SK-N-SH (cell line): ENCODE data around the gene CCDC107. TPM values are rescaled to one million over a fixed set of nuclear protein-coding genes. Genes with fewer than 3 reads are reported as not detected.

Experiments used
- CTCF ChIA-PET: fragments of 300-600, 350-600 bp; formaldehyde crosslinking; extraction: SDS; loops from one replicate; lab custom pipeline; 2021; lab: Yijun Ruan, JAX
- POLR2A ChIA-PET: fragments of 350-600 bp; sonication (Branson Sonifier 250); formaldehyde crosslinking; extraction: SDS; loops from one replicate; lab custom pipeline; 2020; ENCODE audit warnings: antibody characterized with exemption, inconsistent platforms; lab: Yijun Ruan, JAX
- DNase-seq: peaks from one replicate; pipeline ENCODE4 v3.0.0; 2012
- H2AFZ ChIP-seq: fragments of 200-600 bp; sonication (generic); 2 replicates; pipeline ENCODE4 v1.8.1; 2016; ENCODE audit warnings: antibody characterized with exemption, mild to moderate bottlenecking, low read depth
- H3F3A ChIP-seq: fragments of 200-600 bp; sonication (generic); replicated peaks from 2 replicates; pipeline ENCODE3; 2016; ENCODE audit warnings: antibody characterized with exemption, mild to moderate bottlenecking; ENCODE audit not compliant: insufficient read depth
- H3K27ac ChIP-seq, 2 experiments: fragments of 200-500 bp in 1 of 2; fragments of 200-600 bp in 1 of 2; sonication (Bioruptor generic) in 1 of 2; sonication (generic), shearing (Covaris generic) in 1 of 2; 2 replicates each; pipeline versions ENCODE4 v1.5.1 to v1.6.1; 2014 to 2016; ENCODE audit warnings: low read depth in 2 of 2, inconsistent platforms in 1 of 2, low read length in 1 of 2, mild to moderate bottlenecking in 1 of 2, mixed read lengths in 1 of 2
- H3K27me3 ChIP-seq: fragments of 200-600 bp; sonication (generic), shearing (Covaris generic); 2 replicates; pipeline ENCODE4 v1.6.1; 2016; ENCODE audit warnings: mixed run types; ENCODE audit not compliant: insufficient read depth
- H3K36me3 ChIP-seq, 2 experiments: fragments of 200-500 bp in 1 of 2; fragments of 200-600 bp in 1 of 2; sonication (Bioruptor generic) in 1 of 2; sonication (generic) in 1 of 2; replicated peaks in 1 of 2; 2 replicates each; pipeline versions ENCODE3 to v1.5.1; 2014 to 2016; ENCODE audit warnings: low read length in 1 of 2, mild to moderate bottlenecking in 1 of 2; ENCODE audit not compliant: insufficient read depth in 2 of 2, control insufficient read depth in 1 of 2
- H3K4me1 ChIP-seq, 2 experiments: fragments of 200-500 bp in 1 of 2; fragments of 200-600 bp in 1 of 2; sonication (Bioruptor generic) in 1 of 2; sonication (generic), shearing (Covaris generic) in 1 of 2; 2 replicates each; pipeline versions ENCODE4 v1.5.1 to v1.6.1; 2014 to 2016; ENCODE audit warnings: low read depth in 1 of 2, low read length in 1 of 2, mixed run types in 1 of 2; ENCODE audit not compliant: insufficient read depth in 2 of 2, control insufficient read depth in 1 of 2
- H3K4me2 ChIP-seq: fragments of 200-600 bp; sonication (generic), shearing (Covaris generic); 2 replicates; pipeline ENCODE4 v1.6.1; 2017; ENCODE audit warnings: mixed run types
- H3K4me3 ChIP-seq, 2 experiments: fragments of 200-500 bp in 1 of 2; fragments of 200-600 bp in 1 of 2; sonication (Bioruptor generic) in 1 of 2; sonication (generic), shearing (Covaris generic) in 1 of 2; 2 replicates each; pipeline versions ENCODE4 v1.5.1 to v1.8.1; 2014 to 2016; ENCODE audit warnings: low read depth in 2 of 2, inconsistent platforms in 1 of 2, low read length in 1 of 2, mild to moderate bottlenecking in 1 of 2, mixed read lengths in 1 of 2, moderate library complexity in 1 of 2
- H3K79me2 ChIP-seq: fragments of 200-600 bp; sonication (generic); 2 replicates; pipeline ENCODE4 v1.8.1; 2017; ENCODE audit warnings: mild to moderate bottlenecking; ENCODE audit not compliant: insufficient read depth
- H3K9ac ChIP-seq: fragments of 200-600 bp; sonication (generic); 2 replicates; pipeline ENCODE4 v1.6.1; 2017; ENCODE audit warnings: mixed run types
- H3K9me2 ChIP-seq: fragments of 200-600 bp; sonication (generic); 2 replicates; pipeline ENCODE4 v1.6.1; 2017; ENCODE audit warnings: mixed run types
- H3K9me3 ChIP-seq: fragments of 200-600 bp; sonication (generic); 2 replicates; pipeline ENCODE4 v1.6.1; 2017; ENCODE audit warnings: mixed run types, mild to moderate bottlenecking, moderate library complexity
- H4K20me1 ChIP-seq: fragments of 200-600 bp; sonication (generic); 2 replicates; pipeline ENCODE4 v1.6.1; 2017; ENCODE audit warnings: mild to moderate bottlenecking, mixed run types; ENCODE audit not compliant: insufficient read depth
- CHD2 ChIP-seq: fragments of 150-350 bp; IDR thresholded peaks from 2 replicates; pipeline ENCODE4 v1.6.1; 2018; ENCODE audit warnings: low read length; ENCODE audit not compliant: partially characterized antibody
- EP300 ChIP-seq, 2 experiments: IDR thresholded peaks; 2 replicates each; pipeline versions ENCODE4 v1.4.0 to v1.6.1; 2012; ENCODE audit warnings: borderline replicate concordance in 1 of 2, low read depth in 1 of 2, low read length in 1 of 2
- FOSL2 ChIP-seq: IDR thresholded peaks from 2 replicates; pipeline ENCODE4 v1.4.0; 2012; ENCODE audit warnings: low read depth, mild to moderate bottlenecking, moderate library complexity, borderline replicate concordance
- FOXJ3 ChIP-seq: sonication (generic); formaldehyde crosslinking; IDR thresholded peaks from 2 replicates; pipeline ENCODE4 v1.5.1; 2020; ENCODE audit warnings: mild to moderate bottlenecking, missing genetic modification reagents
- IRF3 ChIP-seq: fragments of 150-350 bp; IDR thresholded peaks from 2 replicates; pipeline ENCODE4 v1.6.1; 2016; ENCODE audit warnings: mild to moderate bottlenecking, low read depth, low read length
- JUND ChIP-seq: IDR thresholded peaks from 2 replicates; pipeline ENCODE4 v1.4.0; 2012
- MAX ChIP-seq: IDR thresholded peaks from 2 replicates; pipeline ENCODE4 v1.4.0; 2012; ENCODE audit warnings: low read depth
- MEF2A ChIP-seq: IDR thresholded peaks from 2 replicates; pipeline ENCODE4 v1.4.0; 2012; ENCODE audit warnings: low read depth, borderline replicate concordance
- MXI1 ChIP-seq: IDR thresholded peaks from 2 replicates; pipeline ENCODE4 v1.6.1; 2012; ENCODE audit warnings: mild to moderate bottlenecking, low read depth, low read length, improper control_type of control experiment
- NRF1 ChIP-seq: IDR thresholded peaks from 2 replicates; pipeline ENCODE4 v1.6.1; 2012; ENCODE audit warnings: low read depth, mild to moderate bottlenecking, low read length
- POLR2AphosphoS5 ChIP-seq: IDR thresholded peaks from 2 replicates; pipeline ENCODE4 v1.6.1; 2012; ENCODE audit warnings: low read depth, low read length
- RFX5 ChIP-seq: IDR thresholded peaks from 2 replicates; pipeline ENCODE4 v1.6.1; 2012; ENCODE audit warnings: mild to moderate bottlenecking, improper control_type of control experiment, low read length
- RXRA ChIP-seq: IDR thresholded peaks from 2 replicates; pipeline ENCODE4 v1.4.0; 2012; ENCODE audit warnings: low read depth, mild to moderate bottlenecking, borderline replicate concordance
- SMC3 ChIP-seq: IDR thresholded peaks from 2 replicates; pipeline ENCODE4 v1.6.1; 2012; ENCODE audit warnings: low read depth, low read length, improper control_type of control experiment
- TAF1 ChIP-seq: IDR thresholded peaks from 2 replicates; pipeline ENCODE4 v1.6.1; 2012; ENCODE audit warnings: low read depth, mild to moderate bottlenecking, low read length, moderate library complexity, borderline replicate concordance
- TCF12 ChIP-seq: IDR thresholded peaks from 2 replicates; pipeline ENCODE4 v1.4.0; 2012
- TEAD4 ChIP-seq: IDR thresholded peaks from 2 replicates; pipeline ENCODE4 v1.4.0; 2012; ENCODE audit warnings: mild to moderate bottlenecking, borderline replicate concordance; ENCODE audit not compliant: insufficient read depth
- YY1 ChIP-seq: IDR thresholded peaks from 2 replicates; pipeline ENCODE4 v1.4.0; 2012; ENCODE audit warnings: low read depth, mild to moderate bottlenecking
- WGBS: methylation state at CpG from one replicate; pipeline ENCODE4 v1.1.6; 2017; ENCODE audit warnings: low lambda C conversion rate; 5-methylcytosine and 5-hydroxymethylcytosine counted together
- polyA plus RNA-seq, 3 experiments: library from polyadenylated mRNA; depleted of rRNA; stranded (reverse); fragments of >200 nt; gene quantifications; 2 replicates each; pipeline ENCODE4 v1.2.3, GENCODE V29; 2012
- TF ChIP-seq, protein P1 (sequence below): IDR thresholded peaks from 2 replicates; pipeline ENCODE4 v1.6.1; 2012; ENCODE audit warnings: mild to moderate bottlenecking, low read depth, low read length, moderate library complexity

CCDC107 gene
- polyA plus RNA-seq, 1 of the 3 experiments (the other 2 are of a cell fraction): 22.0 TPM

GRCh38 chr9:35653611-35654010 lies 4.5 kb upstream of the CCDC107 start:
- no peak overlapping the region for H2AFZ ChIP-seq
- CTCF ChIA-PET: no interaction called here
- TF ChIP-seq MAX: no peak
- TF ChIP-seq RXRA: no peak
- no peak for TF ChIP-seq TEAD4
- no peak for TF ChIP-seq TCF12
- TF ChIP-seq RFX5: no peak
- TF ChIP-seq, all 33 proteins: peak for 0
- no peak overlapping the region for H3K4me3 ChIP-seq
- H3F3A ChIP-seq: peaks cover 5% of the 10 kb centered on the region
- H3K27ac ChIP-seq: no peak overlapping the region
- peaks cover 1% of the 10 kb centered on the region; the same call in 1 of the 2 replicates for H3K79me2 ChIP-seq
- H3K36me3 ChIP-seq: no peaks in the 10 kb centered on the region
- H3K9ac ChIP-seq: no peak overlapping the region
- H3K27me3 ChIP-seq: no peaks in the 10 kb centered on the region
- H3K9me2 ChIP-seq: no peaks in the 10 kb centered on the region
- H4K20me1 ChIP-seq: no peaks in the 10 kb centered on the region
- no peaks in the 10 kb centered on the region for H3K9me3 ChIP-seq
- POLR2A ChIA-PET: interaction anchor here (0.7 kb wide), 1 partner anchor 11 kb away, joined by 4 read pairs; no protein-coding TSS in a partner anchor
- DNase-seq: no peak
- WGBS: 100% methylated on average over 2 of the region's 2 CpGs
- H3K4me2 ChIP-seq: no peak overlapping the region
- H3K4me1 ChIP-seq: peaks cover 0 to 6% of the 10 kb centered on the region in 2 experiments; a peak in 2 of 4 replicates

- ChIA-PET CTCF (interaction anchor here (0.7 to 6.0 kb wide), 12 partner anchors 9 to 133 kb away, joined by 3 to 86 read pairs (median 6); partner anchors contain the start of genes CD72, CREB3 and TLN1), POLR2A (interaction anchor here (3.8 kb wide), 1 partner anchor 9 kb away, joined by 20 read pairs; no protein-coding TSS in a partner anchor)
- Histone ChIP-seq H3K27me3 (no peaks in the 10 kb centered on the region), H3K36me3 (peaks cover 0 to 5% of the 10 kb centered on the region in 2 experiments), H3K4me1 (peaks cover 0 to 12% of the 10 kb centered on the region in 2 experiments; a peak in 1 of 4 replicates), H3F3A (peaks cover 11% of the 10 kb centered on the region), H3K27ac (no peak overlapping the region), H3K79me2 (peaks cover 22% of the 10 kb centered on the region), H3K9me3 (no peaks in the 10 kb centered on the region), H2AFZ (no peak overlapping the region), H3K9me2 (no peaks in the 10 kb centered on the region), H4K20me1 (no peaks in the 10 kb centered on the region), H3K4me2 (no peak overlapping the region), H3K4me3 (no peak overlapping the region), H3K9ac (no peak overlapping the region)
- WGBS: 87% methylated on average over 17 of the region's 17 CpGs
- TF ChIP-seq FOSL2 (no peak), TAF1 (no peak), TEAD4 (no peak), MXI1 (no peak), IRF3 (no peak), RXRA (no peak), FOXJ3 (CRISPR knock-in tag) (no peak), MAX (no peak), RFX5 (no peak), NRF1 (no peak), POLR2AphosphoS5 (no peak), CHD2 (no peak), YY1 (no peak), JUND (no peak), MEF2A (no peak), EP300 (IDR thresholded peaks at IDR 0.05; ENCODE audit: borderline replicate concordance in 1 of 2, low read depth in 1 of 2, low read length in 1 of 2) (no peak), SMC3 (no peak)
- TF ChIP-seq, protein P1, sequence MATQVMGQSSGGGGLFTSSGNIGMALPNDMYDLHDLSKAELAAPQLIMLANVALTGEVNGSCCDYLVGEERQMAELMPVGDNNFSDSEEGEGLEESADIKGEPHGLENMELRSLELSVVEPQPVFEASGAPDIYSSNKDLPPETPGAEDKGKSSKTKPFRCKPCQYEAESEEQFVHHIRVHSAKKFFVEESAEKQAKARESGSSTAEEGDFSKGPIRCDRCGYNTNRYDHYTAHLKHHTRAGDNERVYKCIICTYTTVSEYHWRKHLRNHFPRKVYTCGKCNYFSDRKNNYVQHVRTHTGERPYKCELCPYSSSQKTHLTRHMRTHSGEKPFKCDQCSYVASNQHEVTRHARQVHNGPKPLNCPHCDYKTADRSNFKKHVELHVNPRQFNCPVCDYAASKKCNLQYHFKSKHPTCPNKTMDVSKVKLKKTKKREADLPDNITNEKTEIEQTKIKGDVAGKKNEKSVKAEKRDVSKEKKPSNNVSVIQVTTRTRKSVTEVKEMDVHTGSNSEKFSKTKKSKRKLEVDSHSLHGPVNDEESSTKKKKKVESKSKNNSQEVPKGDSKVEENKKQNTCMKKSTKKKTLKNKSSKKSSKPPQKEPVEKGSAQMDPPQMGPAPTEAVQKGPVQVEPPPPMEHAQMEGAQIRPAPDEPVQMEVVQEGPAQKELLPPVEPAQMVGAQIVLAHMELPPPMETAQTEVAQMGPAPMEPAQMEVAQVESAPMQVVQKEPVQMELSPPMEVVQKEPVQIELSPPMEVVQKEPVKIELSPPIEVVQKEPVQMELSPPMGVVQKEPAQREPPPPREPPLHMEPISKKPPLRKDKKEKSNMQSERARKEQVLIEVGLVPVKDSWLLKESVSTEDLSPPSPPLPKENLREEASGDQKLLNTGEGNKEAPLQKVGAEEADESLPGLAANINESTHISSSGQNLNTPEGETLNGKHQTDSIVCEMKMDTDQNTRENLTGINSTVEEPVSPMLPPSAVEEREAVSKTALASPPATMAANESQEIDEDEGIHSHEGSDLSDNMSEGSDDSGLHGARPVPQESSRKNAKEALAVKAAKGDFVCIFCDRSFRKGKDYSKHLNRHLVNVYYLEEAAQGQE: no peak
- DNase-seq: no peak
Measured at GRCh38 chr9:35656348-35656747, 1.7 kb upstream of the CCDC107 start.
